Measurements from ENCODE around the gene ABLIM1. TPM values are rescaled to one million over a fixed set of nuclear protein-coding genes. Genes with fewer than 3 reads are reported as not detected.
A peak's percentile ranks its signal among the peaks of the same experiment; 100 is the strongest.

Gene ABLIM1
- total RNA-seq, 1 experiment from 2014 or later: 274 TPM

DNA sequence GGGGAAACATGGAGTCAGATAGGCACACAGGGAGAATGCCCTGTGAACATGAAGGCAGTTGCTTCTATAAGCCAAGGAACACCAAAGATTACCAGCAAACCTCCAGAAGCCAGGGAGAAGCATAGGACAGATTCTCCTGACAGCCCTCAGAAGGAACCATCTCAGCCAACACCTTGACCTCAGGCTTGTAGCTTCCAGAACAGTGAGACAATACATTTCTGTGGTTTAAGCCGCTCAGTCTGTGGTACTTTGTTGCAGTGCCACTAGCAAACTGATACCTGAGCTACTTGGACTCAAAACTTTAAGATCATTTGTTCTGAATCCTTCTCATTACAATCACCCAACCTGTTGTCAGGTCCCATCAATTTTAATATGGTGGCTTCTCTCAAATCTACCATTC is 31.2 kb downstream of the ABLIM1 start:
- ChIA-PET CTCF (no interaction called here), POLR2A (no interaction called here)
- BruUV-seq (replicated peaks): no TSS peak
- Histone ChIP-seq H3K4me3 (ENCODE audit: low read depth in 2 of 2, low read length in 2 of 2) (no peak overlapping the region), H3K27me3 (ENCODE audit: control insufficient read depth, insufficient read depth, low read length) (no peaks in the 10 kb centered on the region), H3K9me3 (ENCODE audit: control insufficient read depth, insufficient read depth, low read depth, low read length) (no peaks in the 10 kb centered on the region; the same call in 1 of the 2 replicates), H3K27ac (ENCODE audit: low read length) (peak overlapping the region; percentile 95), H3K36me3 (ENCODE audit: control insufficient read depth, insufficient read depth, low read length) (no peaks in the 10 kb centered on the region), H3K4me1 (ENCODE audit: control insufficient read depth, insufficient read depth, low read length) (peaks cover 88% of the 10 kb centered on the region)
- ATAC-seq (no peak), DNase-seq (ENCODE audit: low read depth, low spot score) (no peak)
- TF ChIP-seq SIN3A (IDR thresholded peaks at IDR 0.05; ENCODE audit: borderline replicate concordance, insufficient read depth, low read depth, low read length): no peak
- TF ChIP-seq POLR2AphosphoS5 (IDR thresholded peaks at IDR 0.05; ENCODE audit: low read depth, low read length): 0 out of 2 replicates have a peak, but pooled peaks have one; percentile 55
- intact Hi-C loops (cut with micrococcal nuclease; ENCODE audit: unreplicated experiment) (no loop called here), in situ Hi-C loops (cut with HindIII; ENCODE audit: low pct_unique_long_range_greater_than_20kb, low sequenced_read_pairs) (no loop called here)

DNA sequence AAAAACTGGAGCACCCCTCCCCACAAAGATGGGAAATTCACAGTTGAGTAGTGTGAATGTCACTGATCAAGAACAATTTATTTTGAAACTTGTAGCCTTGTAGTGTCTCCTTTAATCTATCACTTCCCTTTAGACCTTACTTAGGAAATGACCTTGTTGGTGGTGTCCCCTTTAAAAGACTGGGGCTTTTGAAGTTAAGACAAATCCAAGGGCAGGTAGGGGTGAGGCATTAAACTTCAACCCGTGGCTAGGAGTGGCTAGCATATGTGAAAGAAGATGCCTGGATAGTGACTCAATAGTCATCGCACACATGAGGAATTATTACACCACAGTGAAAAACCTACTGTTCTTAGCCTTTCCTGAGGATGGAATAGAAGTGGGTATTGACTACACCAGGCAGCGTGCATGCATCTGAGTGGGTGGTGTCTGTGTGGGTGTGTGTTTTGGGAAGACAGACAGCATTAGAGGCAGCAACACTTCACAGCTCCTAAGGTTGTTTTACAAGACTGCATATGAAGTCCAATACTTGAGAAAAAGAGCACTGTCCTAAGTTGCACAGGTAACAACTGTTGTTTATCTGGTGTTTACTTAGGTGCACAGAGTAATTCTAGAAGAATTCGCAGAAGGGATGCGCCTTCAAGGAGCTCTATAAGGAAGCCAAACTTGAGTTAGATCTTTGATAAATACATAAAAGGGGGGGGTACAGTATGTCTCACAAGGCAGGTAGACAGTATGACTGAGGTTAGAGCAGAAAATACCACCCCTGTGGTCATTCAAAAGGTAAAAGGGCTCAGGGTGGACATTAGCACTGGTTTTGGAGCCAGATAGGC is 32.9 kb downstream of the ABLIM1 start:
- BruUV-seq (replicated peaks): no TSS peak
- H3K36me3 ChIP-seq (ENCODE audit: control insufficient read depth, insufficient read depth, low read length): no peaks in the 10 kb centered on the region; the same call in 1 of the 2 replicates
- ChIA-PET CTCF (interaction anchor here (0.6 kb wide), 2 partner anchors 161 to 193 kb away, joined by 3 to 7 read pairs; no protein-coding TSS in a partner anchor), POLR2A (interaction anchor here (0.6 to 1.0 kb wide), 5 partner anchors 14 to 87 kb away, joined by 3 to 17 read pairs (median 3); no protein-coding TSS in a partner anchor)
- H3K27ac ChIP-seq (ENCODE audit: low read length): peak overlapping the region; percentile 95
- DNase-seq (ENCODE audit: low read depth, low spot score): no peak
- in situ Hi-C loops (cut with HindIII; ENCODE audit: low pct_unique_long_range_greater_than_20kb, low sequenced_read_pairs): no loop called here
- no peak overlapping the region for H3K4me3 ChIP-seq (ENCODE audit: low read depth in 2 of 2, low read length in 2 of 2)
- H3K4me1 ChIP-seq (ENCODE audit: control insufficient read depth, insufficient read depth, low read length): peaks cover 99% of the 10 kb centered on the region
- TF ChIP-seq POLR2AphosphoS5 (IDR thresholded peaks at IDR 0.05; ENCODE audit: low read depth, low read length) (no peak), TCF7L2 (IDR thresholded peaks at IDR 0.05; ENCODE audit: low read depth, low read length) (0 out of 2 replicates have a peak, but pooled peaks have one; percentile 34)
- H3K9me3 ChIP-seq (ENCODE audit: control insufficient read depth, insufficient read depth, low read depth, low read length): no peaks in the 10 kb centered on the region; the same call in 1 of the 2 replicates
- intact Hi-C loops (cut with micrococcal nuclease; ENCODE audit: unreplicated experiment): no loop called here
- no peaks in the 10 kb centered on the region for H3K27me3 ChIP-seq (ENCODE audit: control insufficient read depth, insufficient read depth, low read length)
- peak; percentile 7; the same call in 1 of the 2 replicates for ATAC-seq

DNA sequence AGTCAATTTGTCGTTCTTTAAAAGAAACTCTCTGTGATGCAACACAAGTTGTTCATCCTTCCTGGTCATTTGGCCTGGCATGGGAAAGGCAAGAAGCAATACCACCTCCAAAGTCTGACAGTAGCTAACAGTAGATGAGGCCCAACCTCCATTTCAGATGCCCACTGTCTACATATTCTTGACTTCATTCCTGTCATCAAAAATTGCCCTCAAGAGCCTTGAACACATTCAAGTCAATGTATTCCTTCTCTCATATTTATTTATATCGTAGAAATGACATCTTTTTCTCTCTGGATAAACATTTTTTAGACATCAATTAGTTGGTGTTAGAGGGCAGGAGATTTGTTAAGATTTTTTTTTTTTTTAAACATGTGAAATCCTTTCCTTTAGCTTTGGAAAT is 33.7 kb downstream of the ABLIM1 start:
- intact Hi-C loops (cut with micrococcal nuclease; ENCODE audit: unreplicated experiment): no loop called here
- DNase-seq (ENCODE audit: low read depth, low spot score) (no peak), ATAC-seq (0 out of 2 replicates have a peak, but pooled peaks have one; percentile 2)
- H3K9me3 ChIP-seq (ENCODE audit: control insufficient read depth, insufficient read depth, low read depth, low read length): no peaks in the 10 kb centered on the region; the same call in 1 of the 2 replicates
- H3K36me3 ChIP-seq (ENCODE audit: control insufficient read depth, insufficient read depth, low read length): no peaks in the 10 kb centered on the region; the same call in 1 of the 2 replicates
- H3K4me3 ChIP-seq (ENCODE audit: low read depth in 2 of 2, low read length in 2 of 2): no peak overlapping the region
- peak overlapping the region; percentile 95 for H3K27ac ChIP-seq (ENCODE audit: low read length)
- H3K4me1 ChIP-seq (ENCODE audit: control insufficient read depth, insufficient read depth, low read length): peaks cover 99% of the 10 kb centered on the region
- no peak for TF ChIP-seq REST (IDR thresholded peaks at IDR 0.05; ENCODE audit: insufficient read depth in 1 of 2, low read depth in 2 of 2, low read length in 1 of 2)
- TF ChIP-seq, protein P1, sequence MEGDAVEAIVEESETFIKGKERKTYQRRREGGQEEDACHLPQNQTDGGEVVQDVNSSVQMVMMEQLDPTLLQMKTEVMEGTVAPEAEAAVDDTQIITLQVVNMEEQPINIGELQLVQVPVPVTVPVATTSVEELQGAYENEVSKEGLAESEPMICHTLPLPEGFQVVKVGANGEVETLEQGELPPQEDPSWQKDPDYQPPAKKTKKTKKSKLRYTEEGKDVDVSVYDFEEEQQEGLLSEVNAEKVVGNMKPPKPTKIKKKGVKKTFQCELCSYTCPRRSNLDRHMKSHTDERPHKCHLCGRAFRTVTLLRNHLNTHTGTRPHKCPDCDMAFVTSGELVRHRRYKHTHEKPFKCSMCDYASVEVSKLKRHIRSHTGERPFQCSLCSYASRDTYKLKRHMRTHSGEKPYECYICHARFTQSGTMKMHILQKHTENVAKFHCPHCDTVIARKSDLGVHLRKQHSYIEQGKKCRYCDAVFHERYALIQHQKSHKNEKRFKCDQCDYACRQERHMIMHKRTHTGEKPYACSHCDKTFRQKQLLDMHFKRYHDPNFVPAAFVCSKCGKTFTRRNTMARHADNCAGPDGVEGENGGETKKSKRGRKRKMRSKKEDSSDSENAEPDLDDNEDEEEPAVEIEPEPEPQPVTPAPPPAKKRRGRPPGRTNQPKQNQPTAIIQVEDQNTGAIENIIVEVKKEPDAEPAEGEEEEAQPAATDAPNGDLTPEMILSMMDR (IDR thresholded peaks at IDR 0.05): no peak
- no peak for TF ChIP-seq TCF7L2 (IDR thresholded peaks at IDR 0.05; ENCODE audit: low read depth, low read length)
- no peak for TF ChIP-seq POLR2AphosphoS5 (IDR thresholded peaks at IDR 0.05; ENCODE audit: low read depth, low read length)
- TF ChIP-seq SIN3A (IDR thresholded peaks at IDR 0.05; ENCODE audit: borderline replicate concordance, insufficient read depth, low read depth, low read length): no peak
- H3K27me3 ChIP-seq (ENCODE audit: control insufficient read depth, insufficient read depth, low read length): no peaks in the 10 kb centered on the region
- CTCF ChIA-PET: interaction anchor here (0.5 kb wide), 1 partner anchor 69 kb away, joined by 8 read pairs; no protein-coding TSS in a partner anchor
- no TSS peak for BruUV-seq (replicated peaks)
- POLR2A ChIA-PET: interaction anchor here (0.6 kb wide), 1 partner anchor 88 kb away, joined by 3 read pairs; no protein-coding TSS in a partner anchor
- in situ Hi-C loops (cut with HindIII; ENCODE audit: low pct_unique_long_range_greater_than_20kb, low sequenced_read_pairs): no loop called here

Measured in Panc1 (cell line).